Skin epidermis (tissue), 12 donors: ENCODE measurements around the gene CTNNA3.

Experiments used
- H3K27ac ChIP-seq, 21 experiments: fragments of 200-600 bp; sonication (generic) in 11 of 21; one replicate each; pipeline ENCODE4 v1.5.0; 2020; ENCODE audit warnings: mild to moderate bottlenecking in 3 of 21, inconsistent platforms in 2 of 21, moderate library complexity in 2 of 21
- H3K4me3 ChIP-seq, 7 experiments: fragments of 200-600 bp; sonication (generic) in 2 of 7; one replicate each; pipeline ENCODE4 v1.5.0; 2020; ENCODE audit warnings: inconsistent platforms in 2 of 7, mild to moderate bottlenecking in 2 of 7, moderate library complexity in 1 of 7

CTNNA3 gene

DNA sequence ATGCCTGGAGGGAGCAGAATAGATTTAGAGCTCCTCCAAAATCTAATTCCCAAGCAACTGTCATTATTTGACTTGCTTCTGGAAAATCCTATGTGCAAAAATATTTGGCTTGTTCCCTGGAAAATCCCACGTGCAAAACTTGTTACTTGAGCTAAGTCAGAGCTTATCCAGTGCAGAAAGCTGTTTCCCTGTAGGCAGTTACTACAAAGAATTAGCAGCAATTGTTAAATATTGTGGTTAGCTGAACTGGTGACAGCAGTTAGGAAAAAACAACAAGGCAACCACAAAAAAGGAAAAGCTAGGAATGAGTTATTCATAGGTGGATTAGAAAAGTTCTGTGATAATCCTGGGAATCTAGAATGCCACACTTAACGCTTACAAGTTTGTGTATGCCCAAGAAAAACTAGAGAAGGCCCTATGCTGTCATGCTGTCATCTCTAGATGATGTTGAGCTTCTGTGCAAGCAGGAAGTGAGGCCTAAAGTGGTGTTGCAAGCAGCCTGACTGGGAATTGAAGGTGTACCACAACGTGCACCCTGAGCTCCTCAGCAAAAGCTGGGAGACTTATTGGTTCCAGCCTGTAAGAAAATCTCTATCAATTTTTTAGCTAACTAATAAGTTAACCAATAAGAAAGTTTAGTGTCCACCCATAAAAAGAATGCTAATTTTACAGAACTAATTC lies 1508.8 kb downstream of the CTNNA3 start:
- H3K27ac ChIP-seq, result no peak overlapping the region

DNA sequence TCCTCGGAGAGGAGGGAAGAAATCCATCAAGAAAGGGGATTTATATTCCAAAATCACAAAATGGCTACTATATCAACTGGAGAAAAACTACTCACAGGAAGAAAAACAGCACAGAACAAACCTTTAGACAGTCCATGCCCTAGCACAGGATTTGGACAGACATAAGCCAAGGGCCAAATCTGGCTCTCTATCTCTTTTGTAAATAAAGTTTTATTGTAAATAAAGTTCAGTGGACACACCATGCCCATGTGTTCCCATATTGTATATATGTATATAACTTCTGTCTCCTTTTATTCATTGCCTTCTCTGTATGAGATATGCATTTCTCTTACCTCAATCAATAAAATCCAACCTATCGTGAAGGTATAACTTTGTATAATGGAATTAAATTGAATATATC lies 1513.0 kb downstream of the CTNNA3 start:
- Histone ChIP-seq H3K4me3 (no peak overlapping the region), H3K27ac (no peak overlapping the region)

More for the DNA sequence above, 1508.8 kb downstream of the CTNNA3 start:
- no peak overlapping the region for H3K4me3 ChIP-seq

DNA sequence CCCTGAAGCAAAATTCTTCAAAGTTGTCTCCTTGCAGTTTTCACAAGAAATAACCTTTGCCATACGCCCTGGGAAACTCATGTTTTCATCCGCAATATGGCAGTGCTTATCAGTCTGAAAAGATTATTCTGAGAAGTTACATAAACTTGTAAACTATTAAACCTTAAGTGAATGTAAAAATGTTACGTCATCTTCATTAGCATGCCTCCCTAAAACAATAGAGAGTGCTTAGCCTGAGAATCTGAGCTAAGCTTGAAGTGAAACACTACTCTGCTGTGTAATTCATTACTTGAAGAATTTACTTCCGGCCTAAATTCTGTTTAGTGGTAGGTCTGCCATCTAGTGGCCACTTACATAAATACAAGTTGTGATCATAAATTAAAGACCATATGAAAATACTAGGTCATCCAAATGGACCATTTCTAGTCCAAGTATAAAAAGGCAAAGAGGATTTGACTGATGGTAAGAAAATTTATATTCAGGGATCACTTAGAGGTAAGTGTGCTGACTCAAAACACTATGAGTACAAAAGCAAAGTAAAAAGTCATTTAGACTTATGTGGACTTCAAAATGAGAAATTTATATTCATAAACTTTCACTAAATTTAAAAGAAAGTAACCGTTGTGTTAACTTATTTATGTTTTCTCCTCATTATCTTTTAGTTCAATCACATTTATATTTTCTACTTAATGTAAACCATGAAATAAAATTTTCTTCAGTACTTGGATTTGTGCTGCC lies 1515.2 kb downstream of the CTNNA3 start:
- no peak overlapping the region for H3K4me3 ChIP-seq

GRCh38 chr10:66180021-66180420 lies 1516.0 kb downstream of the CTNNA3 start:
- H3K27ac ChIP-seq, result no peak overlapping the region
- H3K4me3 ChIP-seq, result no peak overlapping the region

More for the DNA sequence above, 1515.2 kb downstream of the CTNNA3 start:
- H3K27ac ChIP-seq, result no peak overlapping the region

GRCh38 chr10:66176772-66177171 lies 1519.2 kb downstream of the CTNNA3 start:
- Histone ChIP-seq H3K27ac (no peak overlapping the region), H3K4me3 (no peak overlapping the region)

DNA sequence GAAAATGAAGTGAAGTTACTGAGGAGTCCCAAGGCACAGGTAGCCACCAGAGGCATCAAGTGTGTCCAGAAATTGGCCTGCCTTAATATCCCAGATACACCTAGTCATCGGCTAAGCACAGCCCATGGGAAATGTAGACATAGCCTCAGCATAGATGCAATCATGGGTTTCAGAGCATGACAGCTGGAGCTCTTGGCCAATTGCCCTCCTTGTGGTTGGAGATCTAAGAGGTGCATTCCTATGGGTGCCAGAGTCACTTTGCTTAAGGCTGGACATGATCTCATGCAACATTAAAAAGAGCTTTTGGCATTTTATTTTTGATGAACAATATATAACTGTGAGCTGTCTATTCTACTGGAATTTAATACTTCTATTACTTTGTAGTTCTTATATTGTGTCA lies 1528.2 kb downstream of the CTNNA3 start:
- H3K4me3 ChIP-seq, result no peak overlapping the region

GRCh38 chr10:66162560-66163143 lies 1533.3 kb downstream of the CTNNA3 start:
- H3K4me3 ChIP-seq, result no peak overlapping the region
- no peak overlapping the region for H3K27ac ChIP-seq

More for the DNA sequence above, 1528.2 kb downstream of the CTNNA3 start:
- H3K27ac ChIP-seq, result no peak overlapping the region

DNA sequence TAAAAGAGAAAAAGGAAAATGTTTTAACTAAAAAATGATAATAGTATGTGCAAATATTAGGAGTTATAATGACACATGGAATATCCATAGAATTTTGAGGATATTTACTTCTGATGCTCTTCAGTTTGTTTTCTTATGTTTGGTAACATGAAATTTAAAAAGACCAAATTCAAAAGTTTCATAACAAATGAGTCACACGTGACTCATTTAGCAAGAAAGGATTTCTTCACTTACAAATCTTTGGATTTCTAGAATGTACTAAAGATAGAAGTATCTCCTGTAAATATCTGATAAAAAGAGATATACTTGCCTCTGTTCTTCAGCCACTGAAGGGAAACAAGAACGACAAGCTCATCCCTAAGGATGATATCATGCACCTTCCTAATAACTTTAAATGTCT lies 1544.6 kb downstream of the CTNNA3 start:
- H3K27ac ChIP-seq, result no peak overlapping the region
- H3K4me3 ChIP-seq, result no peak overlapping the region

DNA sequence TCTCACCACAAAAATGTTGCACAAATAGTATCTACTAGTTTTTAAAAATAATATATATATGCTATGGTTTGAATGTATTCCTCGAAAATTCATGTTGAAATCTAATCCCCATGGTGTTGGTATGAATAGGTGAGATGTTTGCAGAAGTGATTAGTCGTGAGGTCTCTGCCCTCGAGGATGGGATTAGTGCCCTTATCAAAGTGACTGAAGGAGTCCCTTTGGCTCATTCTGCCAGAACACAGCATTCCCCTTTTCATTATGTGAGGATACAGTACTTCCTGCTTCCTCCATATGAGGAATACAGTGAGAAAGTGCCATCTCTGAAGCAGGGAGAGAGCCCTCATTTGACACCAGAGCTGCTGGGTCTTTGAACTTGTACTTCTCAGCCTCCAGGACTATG lies 1547.7 kb downstream of the CTNNA3 start:
- no peak overlapping the region for H3K27ac ChIP-seq
- H3K4me3 ChIP-seq, result no peak overlapping the region

GRCh38 chr10:66144016-66144415 lies 1552.0 kb downstream of the CTNNA3 start:
- H3K4me3 ChIP-seq, result no peak overlapping the region
- no peak overlapping the region for H3K27ac ChIP-seq

DNA sequence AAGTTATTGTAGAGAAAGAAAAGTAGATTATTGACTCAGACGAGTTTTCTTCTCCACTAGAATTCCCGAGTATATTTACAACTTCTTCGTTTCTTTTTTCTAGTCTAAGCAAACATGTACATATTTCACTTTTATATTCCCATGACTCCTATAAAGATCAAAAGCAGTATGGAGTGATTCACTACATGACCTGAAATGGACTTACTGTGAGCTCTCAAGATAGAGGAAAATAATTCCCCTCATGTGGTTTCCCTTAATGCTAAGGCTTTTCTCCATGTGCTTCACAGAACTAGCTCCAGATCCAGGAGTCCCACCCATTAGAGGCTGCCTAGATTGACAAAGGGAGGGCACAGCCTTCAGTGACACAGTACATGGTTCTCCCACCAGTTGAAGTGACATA lies 1593.2 kb downstream of the CTNNA3 start:
- no peak overlapping the region for H3K27ac ChIP-seq
- no peak overlapping the region for H3K4me3 ChIP-seq

GRCh38 chr10:66098595-66099480 lies 1597.2 kb downstream of the CTNNA3 start:
- no peak overlapping the region for H3K4me3 ChIP-seq
- no peak overlapping the region for H3K27ac ChIP-seq

DNA sequence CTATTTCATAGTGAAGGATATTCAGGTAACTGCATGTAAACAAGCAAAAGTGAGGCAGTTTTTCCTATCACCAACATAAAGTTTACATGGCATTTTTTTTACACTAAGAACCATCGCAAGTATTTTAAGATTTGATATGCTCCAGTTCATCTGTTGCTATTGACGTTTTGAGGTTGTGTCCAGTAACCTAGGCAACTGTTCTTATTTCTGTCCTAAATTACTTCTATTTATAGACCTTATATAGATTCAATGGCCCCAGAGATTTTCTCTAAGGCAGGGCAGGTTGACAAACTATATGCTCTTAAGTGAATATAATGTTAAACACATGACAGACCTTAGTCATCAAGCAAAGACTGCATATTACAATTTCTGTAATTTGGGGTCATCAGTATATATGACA lies 1600.4 kb downstream of the CTNNA3 start:
- Histone ChIP-seq H3K4me3 (no peak overlapping the region), H3K27ac (no peak overlapping the region)

DNA sequence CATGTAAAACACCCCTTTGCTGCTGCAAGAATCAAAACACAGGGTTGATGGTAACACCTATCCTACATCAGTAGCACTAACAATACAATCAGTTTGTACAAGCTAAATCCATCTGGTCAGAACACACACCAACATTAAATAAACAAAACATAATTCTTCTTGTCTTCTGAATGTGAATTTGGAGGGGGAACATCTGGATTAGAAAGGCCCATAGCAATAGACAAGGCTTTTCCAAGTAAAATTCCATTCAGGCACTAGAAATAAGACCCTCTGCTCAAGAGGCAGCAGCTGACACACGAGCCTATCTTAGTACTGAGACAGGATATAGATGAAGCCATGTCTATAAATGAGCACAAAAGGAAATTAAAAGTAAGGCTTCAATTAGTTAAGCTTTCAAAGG lies 1610.1 kb downstream of the CTNNA3 start:
- no peak overlapping the region for H3K4me3 ChIP-seq

DNA sequence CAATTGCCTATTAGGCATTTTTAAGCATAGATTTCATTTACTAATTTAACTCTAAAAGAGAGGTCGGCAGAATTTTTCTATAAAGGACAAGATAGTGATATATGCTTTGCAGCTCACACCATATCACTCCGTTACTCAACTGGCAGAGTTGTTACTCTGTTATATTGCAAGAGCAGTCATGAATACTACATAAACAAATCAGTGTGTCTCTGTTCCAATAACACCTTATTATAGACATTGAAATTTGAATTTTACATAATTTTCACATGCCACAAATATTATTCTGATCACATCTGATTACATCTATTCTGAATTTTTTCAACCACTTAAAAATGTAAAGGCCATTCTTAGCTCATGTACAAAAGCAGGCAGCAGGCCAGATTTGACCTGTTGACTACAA lies 1624.1 kb downstream of the CTNNA3 start:
- H3K4me3 ChIP-seq, result no peak overlapping the region
- no peak overlapping the region for H3K27ac ChIP-seq

More for the DNA sequence above, 1610.1 kb downstream of the CTNNA3 start:
- H3K27ac ChIP-seq, result no peak overlapping the region

DNA sequence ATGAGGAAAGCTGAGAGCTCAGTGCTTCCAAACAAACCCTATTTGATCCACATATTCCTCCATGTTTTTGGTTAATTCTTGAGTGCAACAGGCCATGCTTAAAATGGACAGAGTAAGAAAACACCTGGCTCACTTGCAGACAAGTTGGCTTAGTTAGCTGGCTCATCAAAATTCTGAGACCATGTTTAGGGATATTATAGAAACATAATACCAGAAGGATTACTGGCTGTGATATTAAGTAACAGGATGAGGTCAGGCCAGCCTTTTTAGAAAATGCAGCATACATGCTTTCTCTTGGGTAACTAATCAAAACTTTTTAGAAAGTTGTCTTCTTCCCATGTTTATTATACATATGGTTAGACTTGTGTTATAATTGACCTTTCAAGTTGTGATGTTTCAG lies 1637.4 kb downstream of the CTNNA3 start:
- no peak overlapping the region for H3K4me3 ChIP-seq
- H3K27ac ChIP-seq, result no peak overlapping the region

- H3K27ac ChIP-seq, result no peak overlapping the region
- H3K4me3 ChIP-seq, result no peak overlapping the region
These were observed 1646.7 kb downstream of the CTNNA3 start for GRCh38 chr10:66049335-66049734.

DNA sequence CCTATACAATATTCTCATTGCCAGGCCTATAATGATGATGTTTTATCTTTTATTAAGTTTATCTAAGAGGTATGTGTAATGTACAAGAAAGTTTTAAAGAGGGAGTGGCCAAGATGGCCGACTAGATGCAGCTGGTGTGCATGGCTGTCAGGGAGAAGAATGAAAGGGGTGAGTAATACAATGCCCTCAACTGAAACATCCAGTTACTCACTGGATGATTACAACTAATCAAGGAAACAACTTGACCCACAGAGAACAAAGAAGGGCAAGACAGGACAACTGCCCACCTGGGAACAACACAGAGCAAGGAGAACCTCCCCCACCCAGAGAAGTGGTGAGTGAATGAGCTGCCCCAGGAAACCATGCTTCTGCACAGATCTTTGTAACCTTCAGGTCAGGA lies 1650.1 kb downstream of the CTNNA3 start:
- no peak overlapping the region for H3K27ac ChIP-seq
- no peak overlapping the region for H3K4me3 ChIP-seq

GRCh38 chr10:66041771-66042170 lies 1654.2 kb downstream of the CTNNA3 start:
- H3K4me3 ChIP-seq, result no peak overlapping the region
- H3K27ac ChIP-seq, result no peak overlapping the region

GRCh38 chr10:66038623-66039022 lies 1657.4 kb downstream of the CTNNA3 start:
- H3K4me3 ChIP-seq, result no peak overlapping the region
- no peak overlapping the region for H3K27ac ChIP-seq
